Stimulated activated CD8-positive, alpha-beta memory T cell treated with anti-CD3 and anti-CD28 coated beads, Interleukin-12 subunit alpha, Interleukin-12 subunit beta, amount 100 ng/mL, for 24 hours (primary cell): Measurements from ENCODE around the gene PCDHGC5.

Source experiments
- DNase-seq: peaks from one replicate; pipeline ENCODE4 v3.0.0-alpha.2; 2020; ENCODE audit errors: extremely low read depth

PCDHGC5 gene

GRCh38 chr5:141512911-141513626 lies 24.2 kb downstream of the PCDHGC5 start:
- DNase-seq = no peak

GRCh38 chr5:141513627-141514329 lies 24.9 kb downstream of the PCDHGC5 start:
- peak; percentile 36 for DNase-seq

GRCh38 chr5:141514330-141515133 lies 25.7 kb downstream of the PCDHGC5 start:
- DNase-seq = no peak

DNA sequence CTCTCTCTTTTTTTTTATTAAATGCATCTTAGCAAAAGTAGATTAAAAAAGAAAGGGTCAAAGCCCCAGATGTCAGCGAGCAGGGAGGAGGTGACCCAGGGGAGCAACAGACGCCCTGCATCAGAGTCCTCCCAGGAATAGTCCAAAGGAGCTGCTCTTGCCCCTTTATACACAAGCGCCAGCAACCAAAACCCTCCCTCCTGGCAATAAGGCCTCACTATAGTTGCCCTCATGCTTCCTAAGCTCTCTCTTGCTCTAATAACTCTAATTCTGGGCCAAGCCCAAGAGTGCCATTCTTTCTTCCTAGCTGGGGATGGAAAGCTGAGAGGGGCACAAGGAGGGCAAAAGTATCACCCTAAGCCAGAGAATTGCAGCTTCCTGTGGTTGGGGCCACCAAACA lies 26.3 kb downstream of the PCDHGC5 start:
- no peak for DNase-seq

DNA sequence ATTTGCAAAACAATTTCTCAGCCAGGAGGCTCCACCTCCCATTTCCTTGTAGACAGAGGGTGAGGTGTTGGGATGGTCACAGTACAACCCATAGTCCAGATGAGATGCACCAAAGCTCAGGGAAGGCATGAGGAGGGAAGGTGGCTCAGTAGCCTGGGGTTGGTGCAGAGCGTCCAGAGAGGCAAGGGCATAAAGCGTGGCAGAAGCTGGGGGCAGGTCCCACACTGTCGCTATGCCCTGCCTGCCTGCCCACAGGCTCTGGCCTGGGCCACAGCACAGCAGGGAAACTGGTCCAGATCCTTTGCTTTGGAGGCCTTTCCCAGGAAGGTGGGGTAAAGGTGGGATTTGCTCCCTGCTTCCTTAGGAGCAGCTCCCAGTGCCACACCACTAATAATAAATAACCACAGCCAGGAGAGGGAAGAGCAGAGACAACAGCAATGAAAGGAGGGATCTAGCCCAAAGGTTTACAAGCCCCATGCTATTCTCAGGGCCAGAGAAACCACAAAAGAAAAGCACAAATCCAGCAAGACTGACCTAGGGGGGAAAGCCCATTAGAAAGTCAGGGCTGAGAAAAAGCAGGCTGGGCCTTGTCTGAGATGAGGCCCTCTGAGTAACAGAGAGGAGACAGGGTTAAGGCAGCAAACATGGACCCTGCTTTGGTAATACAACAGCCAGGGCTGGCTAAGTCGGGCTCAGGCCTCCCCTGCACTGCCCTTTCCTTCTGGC lies 27.2 kb downstream of the PCDHGC5 start:
- no peak for DNase-seq

DNA sequence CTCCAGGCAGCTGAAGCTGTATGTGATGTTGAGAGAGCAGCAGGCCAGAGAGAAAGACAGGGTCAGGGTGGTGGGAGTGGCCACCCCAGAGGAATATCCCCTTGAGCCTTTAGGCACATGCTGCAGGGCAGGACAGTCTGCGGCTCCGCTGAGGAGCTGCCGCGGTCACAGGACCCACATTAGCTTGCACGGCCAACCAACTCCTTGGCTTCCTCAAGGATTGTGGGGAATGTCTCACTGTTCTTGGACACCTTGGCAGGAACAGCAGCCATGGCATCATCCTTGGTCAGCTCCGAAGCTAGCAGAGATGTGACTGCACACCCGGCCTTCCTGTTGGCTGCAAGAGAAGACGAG lies 27.8 kb downstream of the PCDHGC5 start:
- no peak for DNase-seq

GRCh38 chr5:141517312-141517711 lies 28.4 kb downstream of the PCDHGC5 start:
- DNase-seq = no peak

GRCh38 chr5:141517880-141518617 lies 29.2 kb downstream of the PCDHGC5 start:
- DNase-seq = no peak

DNA sequence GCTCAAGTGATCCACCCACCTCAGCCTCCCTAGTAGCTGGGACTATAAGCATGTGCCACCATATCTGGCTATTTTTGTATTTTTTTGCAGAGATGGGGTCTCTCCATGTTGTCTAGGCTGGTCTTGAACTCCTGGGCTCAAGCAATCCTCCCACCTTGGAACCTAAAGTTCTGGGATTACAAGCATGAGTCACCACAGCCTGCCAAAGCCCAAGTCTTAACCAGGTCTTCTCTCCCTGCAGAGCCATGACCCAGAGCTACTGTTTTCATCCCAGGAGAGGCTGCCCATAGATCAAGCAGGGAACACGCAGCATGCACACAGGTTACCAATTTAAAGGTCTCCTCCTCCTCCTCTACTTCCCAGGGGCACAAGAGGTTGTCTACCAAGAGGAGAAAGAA lies 29.7 kb downstream of the PCDHGC5 start:
- DNase-seq = no peak

DNA sequence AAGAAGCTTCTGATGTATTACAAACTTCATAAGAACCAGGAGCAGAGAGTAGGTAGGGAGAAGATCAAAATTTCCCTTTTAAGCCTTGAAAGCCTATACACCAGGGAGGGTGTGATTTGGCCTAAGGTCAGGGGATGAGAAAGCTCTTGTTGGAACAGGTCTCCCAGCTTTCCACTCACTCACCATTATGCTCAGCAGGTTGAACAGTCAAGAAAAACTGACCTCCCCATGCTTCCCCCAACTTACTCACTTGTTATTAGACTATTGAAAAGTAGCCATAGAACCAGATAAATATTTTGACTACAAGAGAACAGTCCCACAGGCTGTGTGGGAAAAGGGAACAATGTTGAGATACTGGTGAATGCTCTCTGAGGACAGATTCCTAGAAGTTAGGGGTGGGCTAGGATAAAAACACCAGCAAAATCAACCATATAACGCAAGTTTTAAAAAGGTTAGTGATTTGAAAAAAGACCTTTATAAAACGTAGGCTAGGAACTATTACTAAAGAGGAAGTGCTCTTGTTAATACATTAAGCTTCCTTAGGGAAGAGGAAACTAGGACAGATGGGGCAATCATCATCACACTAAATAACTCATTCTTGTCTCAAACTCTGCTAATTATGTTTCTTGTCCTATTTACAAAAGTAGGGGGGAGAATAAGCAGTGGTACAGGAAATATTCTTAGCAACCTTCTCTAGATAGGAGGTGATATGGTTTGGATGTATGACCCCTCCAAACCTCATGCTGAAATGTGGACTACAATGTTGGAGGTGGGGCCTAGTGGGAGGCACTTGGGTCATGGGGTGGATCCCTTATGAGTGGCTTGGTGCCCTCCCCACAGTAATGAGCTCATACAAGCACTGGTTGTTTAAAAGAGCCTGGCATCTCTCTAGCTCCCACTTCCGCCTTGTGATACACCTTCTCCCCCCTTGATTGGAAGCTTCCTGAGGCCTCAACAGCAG lies 31.0 kb downstream of the PCDHGC5 start:
- no peak for DNase-seq

GRCh38 chr5:141521244-141521781 lies 32.4 kb downstream of the PCDHGC5 start:
- DNase-seq = no peak

- DNase-seq = no peak
Measured at GRCh38 chr5:141522301-141522700, 33.4 kb downstream of the PCDHGC5 start.

GRCh38 chr5:141523991-141524390 lies 35.1 kb downstream of the PCDHGC5 start:
- DNase-seq = no peak

DNA sequence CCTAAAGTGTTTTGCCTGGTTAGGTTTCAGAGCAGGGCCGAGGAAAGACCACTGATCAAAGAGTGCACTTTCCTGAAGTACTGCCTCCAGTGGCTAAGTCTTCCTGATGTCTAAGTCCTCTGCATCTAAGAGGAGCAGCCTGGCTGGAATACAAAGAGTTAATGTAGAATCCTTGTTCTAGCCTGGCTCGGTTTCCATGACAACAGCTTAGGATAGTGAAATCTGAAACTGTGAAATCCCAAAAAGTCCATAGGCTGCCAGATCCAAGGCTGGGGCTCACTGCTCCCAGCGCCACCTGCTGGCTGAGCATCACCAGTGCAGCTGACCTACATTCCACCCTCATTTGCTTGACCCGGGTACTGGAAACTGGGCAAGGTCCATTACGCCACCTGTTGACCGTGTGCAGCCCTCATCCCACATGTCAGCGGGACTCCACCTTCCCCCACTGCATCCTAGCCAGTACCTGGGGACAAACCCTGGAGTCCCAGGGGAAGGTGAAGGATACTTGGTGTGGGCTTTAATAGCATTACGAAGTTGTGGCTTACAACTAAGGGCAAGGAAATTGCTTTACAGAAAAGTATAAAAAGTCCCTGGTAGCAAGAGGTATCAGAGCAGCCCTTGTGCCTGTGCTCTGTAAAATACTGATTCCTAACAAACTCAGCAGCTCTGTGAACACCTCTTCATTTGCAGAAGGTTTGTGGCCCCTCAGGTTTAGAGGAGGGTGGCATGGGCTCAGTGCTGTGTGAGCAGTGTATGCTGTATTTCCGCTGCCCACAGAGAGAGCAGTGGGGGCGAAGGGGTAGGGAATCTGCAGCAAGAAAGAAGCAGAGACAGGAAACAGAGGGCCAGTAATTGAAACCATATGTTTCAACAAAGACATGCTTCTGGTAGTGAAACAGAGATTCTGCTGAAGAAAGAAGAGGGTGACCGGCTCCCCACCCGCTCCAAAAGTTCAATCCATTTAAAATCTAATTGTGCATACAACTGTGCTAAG lies 36.0 kb downstream of the PCDHGC5 start:
- no peak for DNase-seq

DNA sequence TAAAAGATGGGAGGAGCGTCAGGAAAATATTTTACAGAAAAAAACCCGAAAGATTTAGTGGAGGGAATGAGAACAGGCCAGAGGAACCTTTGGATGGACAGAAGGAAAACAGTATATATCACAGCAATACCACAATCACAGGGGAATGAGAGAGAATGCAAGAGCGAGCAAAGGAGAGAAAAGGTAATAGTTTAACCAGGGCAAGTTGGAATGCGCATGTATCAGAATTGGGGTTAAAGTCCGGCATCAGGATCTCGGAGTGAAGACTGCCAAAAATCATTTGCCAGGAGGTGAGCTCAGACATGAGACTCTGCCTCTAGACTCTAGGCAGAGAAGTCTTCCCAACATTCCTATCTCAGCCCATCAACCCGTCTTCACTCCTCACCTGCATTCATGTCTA lies 36.8 kb downstream of the PCDHGC5 start:
- DNase-seq = no peak

GRCh38 chr5:141527426-141527825 lies 38.5 kb downstream of the PCDHGC5 start:
- no peak for DNase-seq

GRCh38 chr5:141528291-141528984 lies 39.6 kb downstream of the PCDHGC5 start:
- DNase-seq = no peak

GRCh38 chr5:141529002-141529401 lies 40.1 kb downstream of the PCDHGC5 start:
- no peak for DNase-seq
